ENCODE measurements around the gene SPOCK3.

GRCh38 chr4:166763018-166763417 is 471.3 kb downstream of the SPOCK3 start:
- TF ChIP-seq CTCF (IDR thresholded peaks at IDR 0.05; ENCODE audit: low read depth, low read length, missing input control), result no peak
- TF ChIP-seq TAF1 (conservative IDR thresholded peaks at IDR 0.05), result no peak
- TF ChIP-seq FOXA1 (IDR thresholded peaks at IDR 0.05), result no peak
- no peak for TF ChIP-seq ZBTB33 (IDR thresholded peaks at IDR 0.05)
- TF ChIP-seq RAD21 (IDR thresholded peaks at IDR 0.05), result no peak
- TF ChIP-seq, protein P1, sequence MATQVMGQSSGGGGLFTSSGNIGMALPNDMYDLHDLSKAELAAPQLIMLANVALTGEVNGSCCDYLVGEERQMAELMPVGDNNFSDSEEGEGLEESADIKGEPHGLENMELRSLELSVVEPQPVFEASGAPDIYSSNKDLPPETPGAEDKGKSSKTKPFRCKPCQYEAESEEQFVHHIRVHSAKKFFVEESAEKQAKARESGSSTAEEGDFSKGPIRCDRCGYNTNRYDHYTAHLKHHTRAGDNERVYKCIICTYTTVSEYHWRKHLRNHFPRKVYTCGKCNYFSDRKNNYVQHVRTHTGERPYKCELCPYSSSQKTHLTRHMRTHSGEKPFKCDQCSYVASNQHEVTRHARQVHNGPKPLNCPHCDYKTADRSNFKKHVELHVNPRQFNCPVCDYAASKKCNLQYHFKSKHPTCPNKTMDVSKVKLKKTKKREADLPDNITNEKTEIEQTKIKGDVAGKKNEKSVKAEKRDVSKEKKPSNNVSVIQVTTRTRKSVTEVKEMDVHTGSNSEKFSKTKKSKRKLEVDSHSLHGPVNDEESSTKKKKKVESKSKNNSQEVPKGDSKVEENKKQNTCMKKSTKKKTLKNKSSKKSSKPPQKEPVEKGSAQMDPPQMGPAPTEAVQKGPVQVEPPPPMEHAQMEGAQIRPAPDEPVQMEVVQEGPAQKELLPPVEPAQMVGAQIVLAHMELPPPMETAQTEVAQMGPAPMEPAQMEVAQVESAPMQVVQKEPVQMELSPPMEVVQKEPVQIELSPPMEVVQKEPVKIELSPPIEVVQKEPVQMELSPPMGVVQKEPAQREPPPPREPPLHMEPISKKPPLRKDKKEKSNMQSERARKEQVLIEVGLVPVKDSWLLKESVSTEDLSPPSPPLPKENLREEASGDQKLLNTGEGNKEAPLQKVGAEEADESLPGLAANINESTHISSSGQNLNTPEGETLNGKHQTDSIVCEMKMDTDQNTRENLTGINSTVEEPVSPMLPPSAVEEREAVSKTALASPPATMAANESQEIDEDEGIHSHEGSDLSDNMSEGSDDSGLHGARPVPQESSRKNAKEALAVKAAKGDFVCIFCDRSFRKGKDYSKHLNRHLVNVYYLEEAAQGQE (IDR thresholded peaks at IDR 0.05), result no peak
- TF ChIP-seq, protein P2, sequence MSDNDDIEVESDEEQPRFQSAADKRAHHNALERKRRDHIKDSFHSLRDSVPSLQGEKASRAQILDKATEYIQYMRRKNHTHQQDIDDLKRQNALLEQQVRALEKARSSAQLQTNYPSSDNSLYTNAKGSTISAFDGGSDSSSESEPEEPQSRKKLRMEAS (IDR thresholded peaks at IDR 0.05), result no peak
- TF ChIP-seq YY1 (IDR thresholded peaks at IDR 0.05), result no peak
- no peak for TF ChIP-seq FOXA2 (IDR thresholded peaks at IDR 0.05)
- no peak for TF ChIP-seq GABPA (IDR thresholded peaks at IDR 0.05 in 1 of 2, conservative IDR thresholded peaks at IDR 0.05 in 1 of 2)
- TF ChIP-seq HNF4A (conservative IDR thresholded peaks at IDR 0.05), result no peak
- TF ChIP-seq RXRA (IDR thresholded peaks at IDR 0.05), result no peak
- no peak for TF ChIP-seq SP1 (IDR thresholded peaks at IDR 0.05)
- TF ChIP-seq NR2F2 (IDR thresholded peaks at IDR 0.05), result no peak

Measured in liver (tissue), 3 donors.